ENCODE results near the gene ABCC2.

DNA sequence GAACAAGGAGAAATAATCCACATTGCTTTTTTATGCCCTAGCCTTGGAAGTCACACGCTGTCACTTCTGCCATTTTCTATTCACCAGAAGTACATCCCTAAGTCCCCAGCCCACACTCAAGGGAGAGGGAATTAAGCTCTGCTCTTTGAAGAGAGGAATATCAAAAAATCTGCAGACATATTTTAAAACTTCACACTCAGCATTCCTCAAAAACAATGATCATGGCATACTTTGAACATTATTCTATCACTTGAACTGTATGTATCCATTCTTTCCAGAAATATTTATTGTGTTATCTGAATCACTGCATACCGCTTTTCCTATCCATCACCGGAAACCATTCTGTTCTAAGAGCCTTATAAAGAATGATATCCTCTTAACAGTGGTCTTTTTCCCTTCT is 9.4 kb downstream of the ABCC2 start:
- TF ChIP-seq, protein P1, sequence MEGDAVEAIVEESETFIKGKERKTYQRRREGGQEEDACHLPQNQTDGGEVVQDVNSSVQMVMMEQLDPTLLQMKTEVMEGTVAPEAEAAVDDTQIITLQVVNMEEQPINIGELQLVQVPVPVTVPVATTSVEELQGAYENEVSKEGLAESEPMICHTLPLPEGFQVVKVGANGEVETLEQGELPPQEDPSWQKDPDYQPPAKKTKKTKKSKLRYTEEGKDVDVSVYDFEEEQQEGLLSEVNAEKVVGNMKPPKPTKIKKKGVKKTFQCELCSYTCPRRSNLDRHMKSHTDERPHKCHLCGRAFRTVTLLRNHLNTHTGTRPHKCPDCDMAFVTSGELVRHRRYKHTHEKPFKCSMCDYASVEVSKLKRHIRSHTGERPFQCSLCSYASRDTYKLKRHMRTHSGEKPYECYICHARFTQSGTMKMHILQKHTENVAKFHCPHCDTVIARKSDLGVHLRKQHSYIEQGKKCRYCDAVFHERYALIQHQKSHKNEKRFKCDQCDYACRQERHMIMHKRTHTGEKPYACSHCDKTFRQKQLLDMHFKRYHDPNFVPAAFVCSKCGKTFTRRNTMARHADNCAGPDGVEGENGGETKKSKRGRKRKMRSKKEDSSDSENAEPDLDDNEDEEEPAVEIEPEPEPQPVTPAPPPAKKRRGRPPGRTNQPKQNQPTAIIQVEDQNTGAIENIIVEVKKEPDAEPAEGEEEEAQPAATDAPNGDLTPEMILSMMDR (conservative IDR thresholded peaks at IDR 0.05 in 1 of 2, IDR thresholded peaks at IDR 0.05 in 1 of 2; ENCODE audit: low read depth in 1 of 2, low read length in 2 of 2): no peak
- TF ChIP-seq EZH2 (IDR thresholded peaks at IDR 0.05; ENCODE audit: low read length, missing control alignments): no peak
